ENCODE measurements around the gene HSPA1A. TPM values are rescaled to one million over a fixed set of nuclear protein-coding genes. Genes with fewer than 3 reads are reported as not detected.
"Not testable (repeated sequence)": the region's sequence is repeated elsewhere in the genome, so short reads cannot be mapped to it uniquely, and the experiment has no call there.

The HSPA1A gene
- polyA plus RNA-seq, 1 donor from 2014 or later: 49.5 TPM

DNA sequence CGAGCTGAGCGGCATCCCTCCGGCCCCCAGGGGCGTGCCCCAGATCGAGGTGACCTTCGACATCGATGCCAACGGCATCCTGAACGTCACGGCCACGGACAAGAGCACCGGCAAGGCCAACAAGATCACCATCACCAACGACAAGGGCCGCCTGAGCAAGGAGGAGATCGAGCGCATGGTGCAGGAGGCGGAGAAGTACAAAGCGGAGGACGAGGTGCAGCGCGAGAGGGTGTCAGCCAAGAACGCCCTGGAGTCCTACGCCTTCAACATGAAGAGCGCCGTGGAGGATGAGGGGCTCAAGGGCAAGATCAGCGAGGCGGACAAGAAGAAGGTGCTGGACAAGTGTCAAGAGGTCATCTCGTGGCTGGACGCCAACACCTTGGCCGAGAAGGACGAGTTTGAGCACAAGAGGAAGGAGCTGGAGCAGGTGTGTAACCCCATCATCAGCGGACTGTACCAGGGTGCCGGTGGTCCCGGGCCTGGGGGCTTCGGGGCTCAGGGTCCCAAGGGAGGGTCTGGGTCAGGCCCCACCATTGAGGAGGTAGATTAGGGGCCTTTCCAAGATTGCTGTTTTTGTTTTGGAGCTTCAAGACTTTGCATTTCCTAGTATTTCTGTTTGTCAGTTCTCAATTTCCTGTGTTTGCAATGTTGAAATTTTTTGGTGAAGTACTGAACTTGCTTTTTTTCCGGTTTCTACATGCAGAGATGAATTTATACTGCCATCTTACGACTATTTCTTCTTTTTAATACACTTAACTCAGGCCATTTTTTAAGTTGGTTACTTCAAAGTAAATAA is 2.0 kb downstream of the HSPA1A start:
- H3K36me3 Mint-ChIP-seq, H3K9me3 Mint-ChIP-seq, H3K27me3 Mint-ChIP-seq: not testable (repeated sequence)
- peak overlapping the region; percentile 81 to 96 (median 92) for H3K4me3 Mint-ChIP-seq
- peaks cover 23 to 30% (median 29%) of the 10 kb centered on the region in 3 donors for H3K4me1 Mint-ChIP-seq
- H3K27ac Mint-ChIP-seq: peak overlapping the region; percentile 88 to 92 (median 90)

DNA sequence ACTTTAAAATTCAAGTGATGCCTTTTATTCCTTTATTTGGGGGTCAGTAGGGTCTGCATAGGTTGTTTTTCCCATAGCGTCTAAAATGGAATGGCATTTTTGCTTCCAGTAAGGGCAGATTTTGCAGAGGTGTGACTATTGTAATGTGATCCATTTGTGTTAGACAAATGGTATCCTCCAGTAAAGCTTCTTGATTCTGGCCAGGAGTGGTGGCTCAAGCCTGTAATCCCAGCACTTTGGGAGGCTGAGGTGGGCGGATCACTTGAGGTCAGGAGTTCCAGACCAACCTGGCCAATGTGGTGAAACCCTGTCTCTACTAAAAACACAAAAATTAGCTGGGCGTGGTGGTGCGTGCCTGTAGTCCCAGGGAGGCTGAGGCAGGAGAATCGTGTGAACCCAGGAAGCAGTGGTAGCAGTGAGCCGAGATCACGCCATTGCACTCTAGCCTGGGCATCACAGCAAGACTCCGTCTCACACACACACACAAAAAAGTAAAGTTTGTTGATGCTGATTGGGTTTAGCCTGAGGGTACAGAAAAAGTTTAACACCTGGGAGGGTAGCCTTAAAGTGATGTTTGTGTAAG is 2.7 kb downstream of the HSPA1A start:
- Mint-ChIP-seq H3K27ac (peak overlapping the region; percentile 88 to 92 (median 90)), H3K4me1 (peaks cover 23 to 32% (median 29%) of the 10 kb centered on the region in 3 donors), H3K4me3 (peak overlapping the region; percentile 81 to 96 (median 92))
- not testable (repeated sequence) for H3K27me3 Mint-ChIP-seq, H3K9me3 Mint-ChIP-seq, H3K36me3 Mint-ChIP-seq

DNA sequence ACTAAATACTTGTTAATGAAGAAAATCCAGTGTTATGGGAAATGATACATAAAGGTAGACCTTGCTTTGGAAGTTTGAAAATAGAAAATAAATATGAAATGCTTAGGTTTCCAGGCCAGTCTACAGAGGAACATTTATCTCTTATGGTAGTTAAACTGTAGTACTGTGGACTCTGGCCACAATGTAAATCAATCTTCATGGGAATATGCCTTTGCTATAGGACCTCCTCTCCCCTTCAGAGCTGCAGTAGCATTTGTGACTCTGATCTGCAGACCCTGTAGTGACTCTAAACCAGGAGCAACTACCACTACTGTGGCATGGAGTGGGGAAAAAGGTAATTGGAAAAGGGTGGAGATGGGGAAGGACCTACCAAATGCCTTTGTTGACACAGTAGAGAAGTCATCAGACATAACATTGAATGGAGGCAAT is 4.5 kb downstream of the HSPA1A start:
- no peaks in the 10 kb centered on the region for H3K9me3 Mint-ChIP-seq

DNA sequence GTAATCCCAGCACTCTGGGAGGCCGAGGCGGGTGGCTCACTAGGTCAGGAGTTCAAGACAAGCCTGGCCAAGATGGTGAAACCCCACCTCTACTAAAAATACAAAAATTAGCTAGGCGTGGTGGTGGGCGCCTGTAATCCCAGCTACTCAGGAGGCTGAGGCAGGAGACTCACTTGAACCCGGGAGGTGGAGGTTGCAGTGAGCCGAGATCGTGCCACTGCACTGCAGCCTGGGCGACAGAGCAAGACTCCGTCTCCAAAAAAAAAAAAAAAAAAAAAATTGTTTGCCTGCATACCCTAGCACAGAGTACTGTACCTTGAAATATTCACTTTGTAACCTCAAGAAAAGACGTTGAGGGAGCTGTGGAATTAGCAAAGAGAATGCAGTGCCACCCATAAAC is 5.1 kb downstream of the HSPA1A start:
- not testable (repeated sequence) for H3K27me3 Mint-ChIP-seq, H3K9me3 Mint-ChIP-seq, H3K36me3 Mint-ChIP-seq
- H3K27ac Mint-ChIP-seq: peak overlapping the region in 2 of 3 donors; percentile 73 to 86
- peak overlapping the region in 2 of 4 donors; percentile 93 to 95 for H3K4me3 Mint-ChIP-seq
- H3K4me1 Mint-ChIP-seq: peaks cover 23 to 37% (median 26%) of the 10 kb centered on the region in 3 donors

More for the DNA sequence above, 4.5 kb downstream of the HSPA1A start:
- Mint-ChIP-seq H3K4me3 (peak overlapping the region in 2 of 4 donors; percentile 4 to 64), H3K27ac (peak overlapping the region; percentile 15 to 73 (median 65)), H3K36me3 (no peaks in the 10 kb centered on the region), H3K4me1 (peaks cover 23 to 33% (median 26%) of the 10 kb centered on the region in 3 donors), H3K27me3 (no peaks in the 10 kb centered on the region)

DNA sequence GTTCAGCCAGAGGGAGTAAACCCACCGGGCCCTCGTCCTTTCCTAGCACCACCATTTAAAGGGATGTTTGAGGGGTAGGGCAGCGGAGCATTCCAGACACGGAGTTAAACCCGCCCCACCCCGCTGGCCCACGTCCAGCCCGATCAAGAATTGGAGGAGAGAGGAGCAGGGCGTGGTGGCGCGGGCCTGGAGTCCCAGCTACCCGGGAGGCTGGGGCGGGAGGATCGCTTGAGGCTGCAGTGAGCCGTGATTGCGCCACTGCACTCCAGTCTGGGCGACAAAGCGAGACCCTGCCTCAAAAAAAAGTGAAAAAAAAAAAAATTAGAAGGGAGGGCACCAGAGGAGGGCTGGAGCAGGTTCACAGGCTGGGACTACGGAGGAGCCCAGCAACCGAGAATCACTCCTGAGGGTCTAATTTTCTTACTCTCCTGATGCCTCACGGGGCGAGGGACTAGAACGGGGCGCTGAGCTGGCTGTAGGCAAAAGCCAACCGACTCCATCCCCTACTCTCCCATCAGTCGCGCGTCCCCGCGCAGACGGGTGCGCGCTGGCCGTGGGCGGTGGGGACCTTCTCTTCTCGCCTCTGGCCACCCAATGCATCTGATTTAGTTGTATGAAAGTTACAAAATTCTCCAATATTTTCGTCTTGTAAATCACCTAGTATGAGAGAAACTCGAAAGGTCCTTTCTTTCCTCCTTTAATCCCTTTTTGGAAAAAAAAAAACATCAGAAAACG is 6.1 kb downstream of the HSPA1A start:
- no peaks in the 10 kb centered on the region for H3K36me3 Mint-ChIP-seq
- H3K4me3 Mint-ChIP-seq: peak overlapping the region; percentile 93 to 98 (median 95)
- H3K4me1 Mint-ChIP-seq: peaks cover 23 to 40% (median 26%) of the 10 kb centered on the region in 3 donors
- no peaks in the 10 kb centered on the region for H3K27me3 Mint-ChIP-seq
- no peaks in the 10 kb centered on the region for H3K9me3 Mint-ChIP-seq
- H3K27ac Mint-ChIP-seq: peak overlapping the region; percentile 86 to 94 (median 92)

DNA sequence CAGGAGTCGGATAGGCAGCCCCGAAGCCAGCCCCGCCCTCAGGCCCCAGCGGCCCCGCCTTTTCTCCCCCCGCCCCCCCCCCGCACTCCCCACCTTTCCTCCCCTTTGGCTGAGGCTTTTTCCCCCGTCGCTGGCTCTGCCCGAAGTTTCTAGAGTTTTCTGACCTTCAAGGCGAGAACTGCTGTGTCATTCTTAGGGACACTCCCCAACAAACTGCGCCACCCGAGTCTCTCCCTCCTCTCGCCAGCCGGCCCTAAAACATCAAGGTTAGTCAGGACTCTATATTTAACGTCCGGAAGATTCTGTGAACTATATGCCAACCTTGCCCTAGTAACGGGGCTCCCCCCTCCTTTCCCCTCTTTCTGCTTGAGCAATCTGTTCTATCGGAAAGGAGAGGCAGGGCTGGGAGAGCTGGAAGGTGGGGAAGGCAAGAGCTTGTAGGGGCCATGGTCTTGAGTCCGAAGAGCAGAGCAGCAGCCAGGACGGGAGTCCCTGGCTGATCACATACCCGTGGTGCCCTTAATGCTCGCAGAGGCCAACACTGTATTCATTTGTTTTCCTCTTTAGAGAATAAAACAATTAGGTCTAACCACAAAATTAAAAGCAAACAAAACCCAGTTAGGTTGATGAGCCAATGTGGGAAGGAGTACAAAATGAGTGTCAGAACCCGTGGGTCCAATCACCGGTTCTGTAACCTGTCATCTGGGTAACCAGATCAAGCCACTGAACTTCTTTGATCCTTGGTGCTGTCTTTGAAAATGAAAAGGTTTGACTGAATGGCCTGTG is 6.9 kb downstream of the HSPA1A start:
- Mint-ChIP-seq H3K27me3 (no peaks in the 10 kb centered on the region), H3K4me1 (peaks cover 28 to 44% (median 32%) of the 10 kb centered on the region in 3 donors), H3K4me3 (peak overlapping the region; percentile 93 to 98 (median 95)), H3K27ac (peak overlapping the region; percentile 86 to 94 (median 92)), H3K36me3 (no peaks in the 10 kb centered on the region), H3K9me3 (no peaks in the 10 kb centered on the region)

DNA sequence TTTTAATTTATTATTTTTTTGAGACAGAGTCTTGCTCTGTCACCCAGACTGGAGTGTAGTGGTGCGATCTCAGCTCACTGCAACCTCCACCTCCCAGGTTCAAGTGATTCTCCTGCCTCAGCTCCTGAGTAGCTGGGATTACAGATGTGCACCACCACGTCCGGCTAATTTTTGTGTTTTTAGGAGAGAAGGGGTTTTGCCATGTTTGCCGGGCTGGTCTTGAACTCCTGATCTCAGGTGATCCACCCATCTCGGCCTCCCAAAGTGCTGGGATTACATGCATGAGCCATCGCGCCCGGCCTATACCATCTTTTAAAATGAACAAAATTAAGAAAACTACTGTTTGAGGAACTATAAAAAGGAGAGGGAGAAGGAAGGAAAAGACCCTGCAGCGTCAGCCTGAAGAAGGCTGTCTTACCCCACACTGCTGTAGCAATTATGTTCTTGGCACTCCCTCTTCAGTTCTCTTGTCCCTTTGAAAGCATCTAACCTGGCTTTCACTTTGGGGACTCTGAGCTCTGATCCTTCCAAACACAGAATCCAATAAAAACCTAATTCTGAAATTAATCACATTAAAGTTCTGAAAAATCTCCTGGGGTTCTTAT is 8.4 kb downstream of the HSPA1A start:
- H3K36me3 Mint-ChIP-seq, H3K27me3 Mint-ChIP-seq, H3K9me3 Mint-ChIP-seq: not testable (repeated sequence)
- Mint-ChIP-seq H3K27ac (peak overlapping the region in 1 of 3 donors; percentile 86), H3K4me3 (peak overlapping the region; percentile 38 to 93 (median 44)), H3K4me1 (peaks cover 21 to 32% (median 23%) of the 10 kb centered on the region in 3 donors)

DNA sequence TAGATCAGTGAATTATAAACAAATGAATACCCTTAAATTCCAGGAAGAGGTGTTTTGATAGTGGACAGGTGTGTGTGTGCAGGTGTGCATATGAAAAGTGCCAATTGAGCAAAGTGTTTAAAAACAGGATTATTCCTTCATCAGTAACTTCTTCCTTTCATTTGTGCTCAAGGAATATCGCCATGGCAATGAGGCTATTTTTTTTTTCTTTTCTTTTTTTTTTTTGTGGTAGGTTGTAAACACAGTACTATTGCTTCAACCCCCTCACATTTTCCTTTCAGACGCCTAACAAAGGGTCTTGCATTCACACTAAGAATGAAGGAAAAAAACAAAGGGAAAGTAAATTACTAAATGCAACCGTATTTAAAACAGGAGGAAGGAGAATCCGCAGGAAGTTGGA is 10.2 kb downstream of the HSPA1A start:
- Mint-ChIP-seq H3K27me3 (no peaks in the 10 kb centered on the region), H3K4me1 (peaks cover 23 to 31% (median 30%) of the 10 kb centered on the region in 3 donors)

DNA sequence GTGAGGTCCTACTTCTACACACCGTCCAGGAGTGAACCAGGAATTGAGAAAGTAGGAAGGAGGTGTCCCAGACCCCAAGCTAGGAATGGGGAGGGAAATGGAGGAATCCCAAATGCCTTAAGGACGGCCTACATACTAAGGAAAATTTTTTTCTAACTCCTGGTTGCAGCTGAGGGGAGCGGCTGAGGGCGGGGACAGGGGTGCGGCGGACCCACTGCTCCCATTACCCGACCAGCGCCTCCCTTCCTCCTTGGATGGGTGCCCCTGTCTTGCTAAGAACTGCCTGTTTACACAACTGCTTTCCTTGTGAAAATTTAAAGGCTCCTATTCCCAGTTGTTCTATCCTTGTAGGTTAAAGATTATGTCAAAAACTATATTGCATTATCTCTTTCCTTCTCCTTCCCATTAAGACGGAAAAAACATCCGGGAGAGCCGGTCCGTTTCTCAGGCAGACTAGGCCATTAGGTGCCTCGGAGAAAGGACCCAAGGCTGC is 11.5 kb downstream of the HSPA1A start:
- Mint-ChIP-seq H3K27me3 (no peaks in the 10 kb centered on the region), H3K9me3 (no peaks in the 10 kb centered on the region), H3K4me3 (peak overlapping the region; percentile 92 to 99 (median 96)), H3K4me1 (peaks cover 25 to 33% (median 27%) of the 10 kb centered on the region in 3 donors), H3K36me3 (no peaks in the 10 kb centered on the region), H3K27ac (peak overlapping the region; percentile 78 to 98 (median 93))

More for the DNA sequence above, 10.2 kb downstream of the HSPA1A start:
- no peaks in the 10 kb centered on the region for H3K36me3 Mint-ChIP-seq
- H3K9me3 Mint-ChIP-seq: no peaks in the 10 kb centered on the region
- H3K27ac Mint-ChIP-seq: peak overlapping the region in 2 of 3 donors; percentile 81 to 93
- H3K4me3 Mint-ChIP-seq: peak overlapping the region; percentile 92 to 99 (median 96)

DNA sequence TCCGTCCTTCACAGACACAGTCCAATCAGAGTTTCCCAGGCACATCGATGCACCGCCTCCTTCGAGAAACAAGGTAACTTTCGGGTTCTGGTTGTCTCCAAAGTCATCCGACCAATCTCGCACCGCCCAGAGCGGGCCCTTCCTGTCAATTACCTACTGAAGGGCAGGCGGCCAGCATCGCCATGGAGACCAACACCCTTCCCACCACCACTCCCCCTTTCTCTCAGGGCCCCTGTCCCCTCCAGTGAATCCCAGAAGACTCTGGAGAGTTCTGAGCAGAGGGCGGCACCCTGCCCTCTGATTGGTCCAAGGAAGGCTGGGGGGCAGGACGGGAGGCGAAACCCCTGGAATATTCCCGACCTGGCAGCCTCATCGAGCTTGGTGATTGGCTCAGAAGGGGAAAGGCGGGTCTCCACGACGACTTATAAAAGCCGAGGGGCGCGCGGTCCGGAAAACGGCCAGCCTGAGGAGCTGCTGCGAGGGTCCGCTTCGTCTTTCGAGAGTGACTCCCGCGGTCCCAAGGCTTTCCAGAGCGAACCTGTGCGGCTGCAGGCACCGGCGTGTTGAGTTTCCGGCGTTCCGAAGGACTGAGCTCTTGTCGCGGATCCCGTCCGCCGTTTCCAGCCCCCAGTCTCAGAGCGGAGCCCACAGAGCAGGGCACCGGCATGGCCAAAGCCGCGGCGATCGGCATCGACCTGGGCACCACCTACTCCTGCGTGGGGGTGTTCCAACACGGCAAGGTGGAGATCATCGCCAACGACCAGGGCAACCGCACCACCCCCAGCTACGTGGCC is 12.1 kb downstream of the HSPA1A start, which contains the start of gene HSPA1B:
Gene HSPA1B (plus strand): TSS at position 453 of the 794 bp plus-strand sequence. CDS start 213 bp downstream, at position 666.
- peak within 1 kb of the TSS; percentile 92 to 99 (median 96) for H3K4me3 Mint-ChIP-seq
- no peaks in the 10 kb centered on the region for H3K27me3 Mint-ChIP-seq
- peak within 1 kb of the TSS; percentile 78 to 98 (median 93) for H3K27ac Mint-ChIP-seq
- H3K4me1 Mint-ChIP-seq: peaks cover 20 to 30% (median 22%) of the 10 kb centered on the region in 3 donors
- no peaks in the 10 kb centered on the region for H3K36me3 Mint-ChIP-seq
- H3K9me3 Mint-ChIP-seq: no peaks in the 10 kb centered on the region

DNA sequence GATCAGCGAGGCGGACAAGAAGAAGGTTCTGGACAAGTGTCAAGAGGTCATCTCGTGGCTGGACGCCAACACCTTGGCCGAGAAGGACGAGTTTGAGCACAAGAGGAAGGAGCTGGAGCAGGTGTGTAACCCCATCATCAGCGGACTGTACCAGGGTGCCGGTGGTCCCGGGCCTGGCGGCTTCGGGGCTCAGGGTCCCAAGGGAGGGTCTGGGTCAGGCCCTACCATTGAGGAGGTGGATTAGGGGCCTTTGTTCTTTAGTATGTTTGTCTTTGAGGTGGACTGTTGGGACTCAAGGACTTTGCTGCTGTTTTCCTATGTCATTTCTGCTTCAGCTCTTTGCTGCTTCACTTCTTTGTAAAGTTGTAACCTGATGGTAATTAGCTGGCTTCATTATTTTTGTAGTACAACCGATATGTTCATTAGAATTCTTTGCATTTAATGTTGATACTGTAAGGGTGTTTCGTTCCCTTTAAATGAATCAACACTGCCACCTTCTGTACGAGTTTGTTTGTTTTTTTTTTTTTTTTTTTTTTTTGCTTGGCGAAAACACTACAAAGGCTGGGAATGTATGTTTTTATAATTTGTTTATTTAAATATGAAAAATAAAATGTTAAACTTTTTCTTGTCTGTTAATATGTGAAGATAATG is 14.4 kb downstream of the HSPA1A start:
- Mint-ChIP-seq H3K4me3 (peak overlapping the region; percentile 91 to 97 (median 96)), H3K36me3 (no peaks in the 10 kb centered on the region), H3K27me3 (no peaks in the 10 kb centered on the region), H3K27ac (peak overlapping the region; percentile 82 to 95 (median 83)), H3K9me3 (no peaks in the 10 kb centered on the region), H3K4me1 (peaks cover 17 to 27% (median 24%) of the 10 kb centered on the region in 3 donors)

DNA sequence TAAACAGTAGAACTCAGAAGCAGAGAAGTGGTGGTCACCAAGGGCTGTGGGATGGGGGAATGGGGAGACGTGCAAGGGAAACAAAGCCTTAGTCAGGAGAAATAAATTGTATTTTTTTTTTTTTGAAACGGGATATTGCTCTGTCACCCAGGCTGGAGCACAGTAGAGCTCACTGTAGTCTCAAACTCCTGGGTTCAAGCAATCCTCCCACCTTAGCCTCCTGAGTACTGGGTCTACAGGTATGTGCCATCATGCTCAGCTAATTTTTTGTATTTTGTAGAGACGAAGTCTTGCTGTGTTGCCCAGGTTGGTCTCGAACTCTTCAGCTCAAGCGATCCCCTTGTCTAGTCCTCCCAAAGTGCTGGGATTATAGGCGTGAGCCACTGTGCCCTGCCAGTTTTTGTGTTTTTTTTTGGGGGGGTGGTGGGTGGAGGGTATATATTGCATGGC is 15.6 kb downstream of the HSPA1A start:
- Mint-ChIP-seq H3K4me1 (peaks cover 17 to 31% (median 23%) of the 10 kb centered on the region in 3 donors), H3K4me3 (peak overlapping the region; percentile 91 to 97 (median 96)), H3K27me3 (no peaks in the 10 kb centered on the region), H3K9me3 (no peaks in the 10 kb centered on the region), H3K36me3 (no peaks in the 10 kb centered on the region), H3K27ac (peak overlapping the region; percentile 82 to 95 (median 83))
